SH-SY5Y (cell line): Measurements from ENCODE around the gene PLCD1.

ENCODE experiments used
- GATA2 ChIP-seq: IDR thresholded peaks from 2 replicates; pipeline ENCODE4 v1.6.1; 2011; ENCODE audit warnings: mild to moderate bottlenecking, low read depth, low read length
- GATA3 ChIP-seq: IDR thresholded peaks from 2 replicates; pipeline ENCODE4 v1.6.1; 2011; ENCODE audit warnings: low read depth, mild to moderate bottlenecking, low read length, moderate library complexity

GRCh38 chr3:38029400-38030125, at the start of gene PLCD1:
- TF ChIP-seq GATA3 (no peak), GATA2 (no peak)
